PFSK-1 (cell line): ENCODE measurements around the gene EVL.

Experiments used
- FOXP2 ChIP-seq: optimal IDR thresholded peaks from 2 replicates; pipeline ENCODE3; 2011; ENCODE audit warnings: borderline replicate concordance, control low read depth, inconsistent platforms; ENCODE audit not compliant: insufficient read depth; ENCODE audit errors: extremely low read length, extremely low read depth
- POLR2AphosphoS5 ChIP-seq: IDR thresholded peaks from 2 replicates; pipeline ENCODE4 v1.6.1; 2012; ENCODE audit warnings: low read depth, mild to moderate bottlenecking, control low read depth, low read length, moderate library complexity
- SIN3A ChIP-seq: IDR thresholded peaks from 2 replicates; pipeline ENCODE4 v1.6.1; 2012; ENCODE audit warnings: mild to moderate bottlenecking, low read length, moderate library complexity, borderline replicate concordance; ENCODE audit not compliant: insufficient read depth
- TAF1 ChIP-seq: IDR thresholded peaks from 2 replicates; pipeline ENCODE4 v1.6.1; 2012; ENCODE audit warnings: low read length, control low read depth, borderline replicate concordance; ENCODE audit not compliant: insufficient read depth
- TF ChIP-seq, protein P1 (sequence below), 2 experiments: IDR thresholded peaks; 2 replicates each; pipeline versions ENCODE4 v1.6.1 to v1.8.0; 2011 to 2012; ENCODE audit warnings: low read depth in 2 of 2, low read length in 2 of 2, control low read depth in 1 of 2, inconsistent platforms in 1 of 2, mild to moderate bottlenecking in 1 of 2, moderate library complexity in 1 of 2; ENCODE audit not compliant: insufficient read depth in 1 of 2

EVL gene

DNA sequence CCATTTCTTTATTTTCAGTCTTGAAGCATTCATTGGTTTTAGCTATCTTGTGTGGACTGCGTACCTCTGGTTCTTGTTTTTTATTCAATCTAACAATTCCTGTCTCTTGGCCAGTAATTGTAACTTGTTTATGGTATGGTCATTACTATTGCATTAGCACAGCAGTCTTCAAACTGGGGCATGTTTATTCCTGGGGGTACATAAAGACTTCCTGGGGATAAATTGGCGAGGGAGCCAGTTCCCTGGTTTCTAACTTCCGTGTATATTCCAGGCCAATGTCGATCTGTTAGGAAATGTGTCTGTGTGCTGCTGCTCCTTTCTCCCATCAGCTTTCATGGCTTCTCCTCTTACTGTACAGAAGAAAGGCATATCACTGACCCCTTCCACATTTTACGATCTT is 13.7 kb upstream of the EVL start:
- TF ChIP-seq SIN3A (no peak), POLR2AphosphoS5 (no peak), TAF1 (no peak), FOXP2 (no peak)
- TF ChIP-seq, protein P1, sequence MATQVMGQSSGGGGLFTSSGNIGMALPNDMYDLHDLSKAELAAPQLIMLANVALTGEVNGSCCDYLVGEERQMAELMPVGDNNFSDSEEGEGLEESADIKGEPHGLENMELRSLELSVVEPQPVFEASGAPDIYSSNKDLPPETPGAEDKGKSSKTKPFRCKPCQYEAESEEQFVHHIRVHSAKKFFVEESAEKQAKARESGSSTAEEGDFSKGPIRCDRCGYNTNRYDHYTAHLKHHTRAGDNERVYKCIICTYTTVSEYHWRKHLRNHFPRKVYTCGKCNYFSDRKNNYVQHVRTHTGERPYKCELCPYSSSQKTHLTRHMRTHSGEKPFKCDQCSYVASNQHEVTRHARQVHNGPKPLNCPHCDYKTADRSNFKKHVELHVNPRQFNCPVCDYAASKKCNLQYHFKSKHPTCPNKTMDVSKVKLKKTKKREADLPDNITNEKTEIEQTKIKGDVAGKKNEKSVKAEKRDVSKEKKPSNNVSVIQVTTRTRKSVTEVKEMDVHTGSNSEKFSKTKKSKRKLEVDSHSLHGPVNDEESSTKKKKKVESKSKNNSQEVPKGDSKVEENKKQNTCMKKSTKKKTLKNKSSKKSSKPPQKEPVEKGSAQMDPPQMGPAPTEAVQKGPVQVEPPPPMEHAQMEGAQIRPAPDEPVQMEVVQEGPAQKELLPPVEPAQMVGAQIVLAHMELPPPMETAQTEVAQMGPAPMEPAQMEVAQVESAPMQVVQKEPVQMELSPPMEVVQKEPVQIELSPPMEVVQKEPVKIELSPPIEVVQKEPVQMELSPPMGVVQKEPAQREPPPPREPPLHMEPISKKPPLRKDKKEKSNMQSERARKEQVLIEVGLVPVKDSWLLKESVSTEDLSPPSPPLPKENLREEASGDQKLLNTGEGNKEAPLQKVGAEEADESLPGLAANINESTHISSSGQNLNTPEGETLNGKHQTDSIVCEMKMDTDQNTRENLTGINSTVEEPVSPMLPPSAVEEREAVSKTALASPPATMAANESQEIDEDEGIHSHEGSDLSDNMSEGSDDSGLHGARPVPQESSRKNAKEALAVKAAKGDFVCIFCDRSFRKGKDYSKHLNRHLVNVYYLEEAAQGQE (IDR thresholded peaks at IDR 0.05; ENCODE audit: insufficient read depth in 1 of 2, low read depth in 2 of 2, low read length in 2 of 2) = no peak

DNA sequence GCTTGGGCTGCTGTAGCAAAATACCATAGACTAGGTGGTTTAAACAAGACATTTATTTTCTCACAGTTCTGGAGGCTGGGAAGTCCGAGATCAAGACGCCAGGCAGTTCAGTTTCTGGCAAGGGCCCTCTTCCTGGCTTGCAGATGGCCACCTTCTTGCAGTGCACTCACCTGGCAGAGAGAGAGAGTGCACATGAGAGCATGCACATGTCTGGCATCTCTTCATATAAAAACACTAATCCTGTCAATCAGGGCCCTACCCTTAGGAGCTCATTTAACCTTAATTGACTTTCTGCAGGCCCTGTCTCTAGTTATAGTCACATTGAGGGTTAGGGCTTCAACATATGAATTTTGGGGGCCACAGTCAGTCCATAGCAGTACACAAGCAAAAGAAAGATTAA is 12.4 kb upstream of the EVL start:
- TF ChIP-seq FOXP2 = no peak
- TF ChIP-seq SIN3A = no peak
- TF ChIP-seq, protein P1 (IDR thresholded peaks at IDR 0.05; ENCODE audit: insufficient read depth in 1 of 2, low read depth in 2 of 2, low read length in 2 of 2) = no peak
- no peak for TF ChIP-seq TAF1
- TF ChIP-seq POLR2AphosphoS5 = no peak

DNA sequence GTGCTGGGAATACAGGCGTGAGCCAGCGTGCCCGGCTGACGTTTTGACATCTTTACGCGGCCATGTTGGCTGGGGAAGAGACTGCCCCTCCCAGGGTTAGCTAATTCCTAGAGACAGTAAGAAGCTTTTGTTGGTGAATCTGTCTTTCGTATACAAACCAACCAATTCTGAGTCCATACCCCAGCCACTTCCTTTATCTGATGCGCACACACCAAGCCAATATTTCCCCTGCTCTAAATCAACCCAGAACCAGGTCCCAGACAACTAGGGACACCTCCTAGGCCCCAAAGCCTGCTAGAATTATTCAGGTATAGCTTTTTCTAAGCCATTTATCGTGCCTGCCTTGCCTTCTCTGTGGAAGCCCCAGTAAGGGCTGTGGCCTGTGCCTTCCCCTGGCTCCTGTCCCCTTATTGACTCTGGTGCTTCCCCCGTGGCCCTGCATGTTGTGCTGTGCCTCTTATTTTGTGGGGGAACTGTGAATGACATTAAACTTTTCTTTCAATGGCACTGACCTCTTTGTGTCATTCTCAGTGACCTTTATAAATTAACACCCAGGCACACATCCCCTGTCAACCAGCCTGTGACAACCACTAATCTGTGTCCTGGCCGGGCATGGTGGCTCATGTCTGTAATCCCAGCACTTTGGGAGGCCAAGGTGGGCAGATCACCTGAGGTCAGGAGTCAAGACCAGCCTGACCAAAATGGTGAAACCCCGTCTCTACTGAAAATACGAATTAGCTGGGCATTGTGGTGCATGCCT is 10.7 kb upstream of the EVL start:
- TF ChIP-seq FOXP2 (no peak), POLR2AphosphoS5 (no peak), SIN3A (no peak)
- TF ChIP-seq, protein P1 (IDR thresholded peaks at IDR 0.05; ENCODE audit: insufficient read depth in 1 of 2, low read depth in 2 of 2, low read length in 2 of 2) = no peak

DNA sequence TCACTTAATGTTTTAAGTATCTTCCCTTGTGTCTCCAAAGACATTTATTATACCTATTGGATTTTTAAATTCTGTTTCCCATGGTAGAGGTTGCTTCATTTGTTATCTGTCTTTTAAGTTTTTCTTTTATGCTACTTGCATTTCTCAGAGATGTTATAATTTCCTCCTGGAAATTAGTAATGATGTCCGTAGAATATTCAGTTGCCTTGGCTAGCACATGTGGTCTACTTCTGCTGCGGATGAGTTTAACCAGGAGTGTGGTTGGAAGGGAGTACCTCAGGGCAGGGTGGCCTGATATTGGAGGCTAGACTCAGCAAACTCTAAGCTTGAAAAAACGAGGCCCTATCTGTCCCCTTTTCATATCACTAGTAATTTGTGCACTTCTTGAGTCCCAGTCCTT is 8.8 kb upstream of the EVL start:
- TF ChIP-seq, protein P1 (IDR thresholded peaks at IDR 0.05; ENCODE audit: insufficient read depth in 1 of 2, low read depth in 2 of 2, low read length in 2 of 2) = no peak
- no peak for TF ChIP-seq SIN3A
- no peak for TF ChIP-seq POLR2AphosphoS5
- no peak for TF ChIP-seq FOXP2
- TF ChIP-seq TAF1 = no peak
